SK-N-SH treated with all-trans-retinoic acid at 6 μM for 48 hours (cell line): Measurements from ENCODE around the gene S100A4.
"Not testable (repeated sequence)": the region's sequence is repeated elsewhere in the genome, so short reads cannot be mapped to it uniquely, and the experiment has no call there.

Experiments
- ATAC-seq: fragments of 200-7000 bp; cut with Tn5 transposase; 3 replicates; pipeline ENCODE4 v1.9.1; 2020; ENCODE audit warnings: mild to moderate bottlenecking, moderate library complexity
- ARNTL ChIP-seq: fragments of 450-650 bp; formaldehyde crosslinking; IDR thresholded peaks from 2 replicates; pipeline ENCODE4 v1.5.0; 2020; ENCODE audit warnings: low read depth, mild to moderate bottlenecking, moderate library complexity, borderline replicate concordance
- BACH2 ChIP-seq: fragments of 250-450 bp; sonication (Bioruptor Pico); IDR thresholded peaks from 2 replicates; pipeline ENCODE4 v1.9.0; 2021; ENCODE audit warnings: mild to moderate bottlenecking, borderline replicate concordance
- CSDC2 ChIP-seq: fragments of 250-450 bp; sonication (Bioruptor Pico); IDR thresholded peaks from 2 replicates; pipeline ENCODE4 v1.5.0; 2020; ENCODE audit warnings: mild to moderate bottlenecking, moderate library complexity
- CSRNP3 ChIP-seq: fragments of 250-450 bp; sonication (Bioruptor Pico); IDR thresholded peaks from 2 replicates; pipeline ENCODE4 v1.5.1; 2021; ENCODE audit warnings: mild to moderate bottlenecking, moderate library complexity
- ESRRG ChIP-seq: fragments of 250-450 bp; sonication (Bioruptor Pico); IDR thresholded peaks from 2 replicates; pipeline ENCODE4 v1.6.1; 2021; ENCODE audit warnings: mild to moderate bottlenecking
- GLIS3 ChIP-seq: fragments of 250-450 bp; sonication (Bioruptor Pico); IDR thresholded peaks from 2 replicates; pipeline ENCODE4 v1.5.0; 2020; ENCODE audit warnings: mild to moderate bottlenecking, moderate library complexity
- ISL1 ChIP-seq: fragments of 250-450 bp; sonication (Bioruptor Pico); IDR thresholded peaks from 2 replicates; pipeline ENCODE4 v2.1.2; 2022; ENCODE audit warnings: mild to moderate bottlenecking, moderate library complexity
- OSR1 ChIP-seq: fragments of 250-450 bp; sonication (Bioruptor Pico); IDR thresholded peaks from 2 replicates; pipeline ENCODE4 v1.8.0; 2022; ENCODE audit warnings: moderate library complexity, mild to moderate bottlenecking, inconsistent platforms
- PATZ1 ChIP-seq: fragments of 250-450 bp; sonication (Bioruptor Pico); IDR thresholded peaks from 2 replicates; pipeline ENCODE4 v1.8.0; 2020; ENCODE audit warnings: mild to moderate bottlenecking, moderate library complexity, borderline replicate concordance
- POU6F1 ChIP-seq: fragments of 250-450 bp; sonication (Bioruptor Pico); IDR thresholded peaks from 2 replicates; pipeline ENCODE4 v1.8.0; 2021; ENCODE audit warnings: low read depth, mild to moderate bottlenecking, moderate library complexity, borderline replicate concordance
- PPARA ChIP-seq: fragments of 250-450 bp; sonication (Bioruptor Pico); IDR thresholded peaks from 2 replicates; pipeline ENCODE4 v1.5.0; 2020; ENCODE audit warnings: mild to moderate bottlenecking, borderline replicate concordance
- RARB ChIP-seq: fragments of 250-450 bp; sonication (Bioruptor Pico); IDR thresholded peaks from 2 replicates; pipeline ENCODE4 v1.8.0; 2021; ENCODE audit warnings: mild to moderate bottlenecking, moderate library complexity
- SNAI2 ChIP-seq: fragments of 250-450 bp; sonication (Bioruptor Pico); IDR thresholded peaks from 2 replicates; pipeline ENCODE4 v1.5.0; 2020; ENCODE audit warnings: mild to moderate bottlenecking, moderate library complexity
- TCF4 ChIP-seq: fragments of 250-450 bp; sonication (Bioruptor Pico); IDR thresholded peaks from 2 replicates; pipeline ENCODE4 v1.8.0; 2021; ENCODE audit warnings: mild to moderate bottlenecking, moderate library complexity, borderline replicate concordance
- TOX ChIP-seq: fragments of 250-450 bp; sonication (Bioruptor Pico); IDR thresholded peaks from 2 replicates; pipeline ENCODE4 v1.8.0; 2021; ENCODE audit warnings: mild to moderate bottlenecking, moderate library complexity, borderline replicate concordance
- ZC3H10 ChIP-seq: fragments of 250-450 bp; sonication (Bioruptor Pico); IDR thresholded peaks from 2 replicates; pipeline ENCODE4 v1.5.1; 2021; ENCODE audit warnings: mild to moderate bottlenecking, moderate library complexity
- ZFP3 ChIP-seq: fragments of 250-450 bp; sonication (Bioruptor Pico); IDR thresholded peaks from 2 replicates; pipeline ENCODE4 v1.5.0; 2020; ENCODE audit warnings: mild to moderate bottlenecking, moderate library complexity
- ZFP30 ChIP-seq: fragments of 450-650 bp; formaldehyde crosslinking; IDR thresholded peaks from 2 replicates; pipeline ENCODE4 v1.5.0; 2022; ENCODE audit warnings: mild to moderate bottlenecking, moderate library complexity
- ZNF565 ChIP-seq: fragments of 450-650 bp; formaldehyde crosslinking; conservative IDR thresholded peaks from 2 replicates; pipeline ENCODE4 v1.5.0; 2020; ENCODE audit warnings: low read depth, mild to moderate bottlenecking, moderate library complexity
- ZNF70 ChIP-seq: fragments of 450-650 bp; formaldehyde crosslinking; IDR thresholded peaks from 2 replicates; pipeline ENCODE4 v1.5.0; 2020; ENCODE audit warnings: mild to moderate bottlenecking, moderate library complexity

The S100A4 gene

GRCh38 chr1:153588482-153588881, 42.9 kb upstream of the S100A4 start (continued):
- TF ChIP-seq ARNTL (no peak), ZFP30 (CRISPR knock-in tag) (no peak), ISL1 (CRISPR knock-in tag) (no peak), TOX (no peak), GLIS3 (CRISPR knock-in tag) (no peak), ESRRG (no peak)

GRCh38 chr1:153588033-153588432, 42.4 kb upstream of the S100A4 start:
- not testable (repeated sequence) for ATAC-seq

- no peak for ATAC-seq
- TF ChIP-seq TCF4, result no peak
- TF ChIP-seq ARNTL, result no peak
- no peak for TF ChIP-seq ZNF565
- no peak for TF ChIP-seq TOX
- TF ChIP-seq PPARA (CRISPR knock-in tag), result no peak
- no peak for TF ChIP-seq CSDC2 (CRISPR knock-in tag)
- TF ChIP-seq ZNF70 (CRISPR knock-in tag), result no peak
- TF ChIP-seq GLIS3 (CRISPR knock-in tag), result no peak
- no peak for TF ChIP-seq ZC3H10
- no peak for TF ChIP-seq ZFP3 (CRISPR knock-in tag)
- no peak for TF ChIP-seq RARB (CRISPR knock-in tag)
- no peak for TF ChIP-seq SNAI2 (CRISPR knock-in tag)
- no peak for TF ChIP-seq ZFP30 (CRISPR knock-in tag)
- no peak for TF ChIP-seq PATZ1 (CRISPR knock-in tag)
Measured at GRCh38 chr1:153587314-153587713, 41.7 kb upstream of the S100A4 start.

- peak; percentile 80 for ATAC-seq
- TF ChIP-seq SNAI2 (CRISPR knock-in tag), result no peak
- TF ChIP-seq GLIS3 (CRISPR knock-in tag), result no peak
- no peak for TF ChIP-seq ZC3H10
- TF ChIP-seq PATZ1 (CRISPR knock-in tag), result no peak
- no peak for TF ChIP-seq BACH2 (CRISPR knock-in tag)
- TF ChIP-seq CSRNP3 (CRISPR knock-in tag), result no peak
- TF ChIP-seq PPARA (CRISPR knock-in tag), result no peak
- TF ChIP-seq POU6F1 (CRISPR knock-in tag), result no peak
Measured at GRCh38 chr1:153586347-153586746, 40.7 kb upstream of the S100A4 start.

GRCh38 chr1:153585006-153585405, 39.4 kb upstream of the S100A4 start:
- TF ChIP-seq CSRNP3 (CRISPR knock-in tag) (no peak), PATZ1 (CRISPR knock-in tag) (no peak), TCF4 (no peak), CSDC2 (CRISPR knock-in tag) (no peak), OSR1 (CRISPR knock-in tag) (no peak), RARB (CRISPR knock-in tag) (no peak)
- no peak for ATAC-seq
